Kidney (tissue), 14 donors: ENCODE data around the gene THSD4. TPM values are rescaled to one million over a fixed set of nuclear protein-coding genes. Genes with fewer than 3 reads are reported as not detected.
"Not testable (repeated sequence)": the region's sequence is repeated elsewhere in the genome, so short reads cannot be mapped to it uniquely, and the experiment has no call there.

ENCODE experiments used
- DNase-seq, 5 donors: peaks; one replicate each; pipeline ENCODE4 v3.0.0-alpha.2; 2013 to 2020
- FAIRE-seq: peaks from 2 replicates; lab custom pipeline; 2012; peaks lifted over from hg19 to GRCh38; lab: Jason Lieb, UNC
- H3K27ac ChIP-seq, 2 donors: one replicate each; pipeline ENCODE4 v1.7.0; 2013; ENCODE audit warnings: low read depth in 2 of 2, low read length in 2 of 2, inconsistent platforms in 1 of 2
- H3K27me3 ChIP-seq: one replicate; pipeline ENCODE4 v1.7.1; 2013; ENCODE audit warnings: low read length, inconsistent platforms; ENCODE audit not compliant: control insufficient read depth, insufficient read depth
- H3K36me3 ChIP-seq, 3 donors: one replicate each; pipeline versions ENCODE4 v1.7.0 to v1.7.1; 2013; ENCODE audit warnings: low read length in 3 of 3, control low read depth in 1 of 3, inconsistent platforms in 1 of 3; ENCODE audit not compliant: insufficient read depth in 3 of 3, control insufficient read depth in 2 of 3
- H3K4me1 ChIP-seq, 3 donors: one replicate each; pipeline versions ENCODE4 v1.7.0 to v1.7.1; 2013; ENCODE audit warnings: low read length in 3 of 3, inconsistent platforms in 1 of 3, low read depth in 1 of 3; ENCODE audit not compliant: control insufficient read depth in 2 of 3, insufficient read depth in 2 of 3
- H3K4me3 ChIP-seq, 3 donors: one replicate each; pipeline versions ENCODE4 v1.7.0 to v1.8.1; 2013; ENCODE audit warnings: low read length in 3 of 3, control low read depth in 1 of 3, inconsistent platforms in 1 of 3
- H3K9ac ChIP-seq, 3 donors: one replicate each; pipeline versions ENCODE4 v1.7.0 to v1.7.1; 2013; ENCODE audit warnings: low read length in 3 of 3, control low read depth in 1 of 3, inconsistent platforms in 1 of 3
- H3K9me3 ChIP-seq, 3 donors: one replicate each; pipeline versions ENCODE4 v1.7.0 to v1.7.1; 2013; ENCODE audit warnings: low read length in 3 of 3, control low read depth in 1 of 3, inconsistent platforms in 1 of 3; ENCODE audit not compliant: control insufficient read depth in 2 of 3, insufficient read depth in 1 of 3
- CTCF ChIP-seq: IDR thresholded peaks from 3 replicates; pipeline ENCODE4 v1.5.1; 2012; ENCODE audit warnings: mild to moderate bottlenecking, moderate library complexity, borderline replicate concordance; ENCODE audit not compliant: insufficient read depth; ENCODE audit errors: extremely low read depth
- intact Hi-C: fragments of 100-400 bp; cut with DNase I; formaldehyde crosslinking; loops from one replicate; pipeline ENCODE4 v1.11.1; 2022
- polyA plus RNA-seq: library from polyadenylated mRNA; stranded (reverse); fragments of 350-450 nt; fragmentation: Illumina TruSeq; extraction: RNeasy Lipid Tissue Mini Kit (QIAGEN cat#74804); gene quantifications from one replicate; pipeline ENCODE4 v1.2.3, GENCODE V29; 2014; ENCODE audit warnings: low read depth, low replicate concordance; ENCODE audit not compliant: insufficient read depth
- total RNA-seq: library from RNA; stranded (reverse); fragmentation: NEBNext Ultra II Directional; extraction: Animal tissue kit (Norgen Biotek cat#: 25700); gene quantifications from one replicate; pipeline ENCODE4 v1.2.1, GENCODE V29; 2021
- donor health status: control.
- donor health status: control.
- donor health status: control.
- donor health status: control.
- donor health status: control.
- donor health status: DM: yes; HTN: yes; CAD: no.
- donor health status: Normal renal cell carcinoma (clear cell type).

Gene THSD4
- total and polyA plus RNA-seq, 2 donors from 2014 or later = 9.4 to 36.3 TPM

GRCh38 chr15:71718116-71718910 is 603.0 kb downstream of the THSD4 start:
- no peak for TF ChIP-seq CTCF
- H3K27ac ChIP-seq = no peak overlapping the region
- H3K27me3 ChIP-seq = no peaks in the 10 kb centered on the region
- H3K9me3 ChIP-seq = no peaks in the 10 kb centered on the region
- no peak for DNase-seq
- H3K9ac ChIP-seq = no peak overlapping the region
- intact Hi-C loops = no loop called here
- no peak for FAIRE-seq
- no peaks in the 10 kb centered on the region for H3K4me1 ChIP-seq
- no peak overlapping the region for H3K4me3 ChIP-seq
- no peaks in the 10 kb centered on the region for H3K36me3 ChIP-seq

GRCh38 chr15:71723344-71723743 is 608.1 kb downstream of the THSD4 start:
- no peaks in the 10 kb centered on the region for H3K4me1 ChIP-seq
- H3K4me3 ChIP-seq = no peak overlapping the region
- no peaks in the 10 kb centered on the region for H3K9me3 ChIP-seq
- DNase-seq (no peak), FAIRE-seq (no peak)
- no peaks in the 10 kb centered on the region for H3K36me3 ChIP-seq
- H3K9ac ChIP-seq = no peak overlapping the region
- TF ChIP-seq CTCF = no peak
- H3K27ac ChIP-seq = no peak overlapping the region
- no peaks in the 10 kb centered on the region for H3K27me3 ChIP-seq
- intact Hi-C loops = no loop called here

GRCh38 chr15:71725207-71725955 is 610.1 kb downstream of the THSD4 start:
- H3K27ac ChIP-seq, intact Hi-C loops, H3K9ac ChIP-seq, H3K27me3 ChIP-seq, H3K4me3 ChIP-seq, H3K4me1 ChIP-seq, FAIRE-seq, H3K9me3 ChIP-seq, DNase-seq, H3K36me3 ChIP-seq: not testable (repeated sequence)

- H3K4me1 ChIP-seq = peaks cover 0 to 6% (median 0%) of the 10 kb centered on the region in 3 donors
- DNase-seq (no peak), FAIRE-seq (no peak)
- H3K4me3 ChIP-seq = no peak overlapping the region
- H3K9ac ChIP-seq = no peak overlapping the region
- H3K9me3 ChIP-seq = no peaks in the 10 kb centered on the region
- intact Hi-C loops = no loop called here
- H3K27me3 ChIP-seq = no peaks in the 10 kb centered on the region
- H3K27ac ChIP-seq = no peak overlapping the region
- no peak for TF ChIP-seq CTCF
- H3K36me3 ChIP-seq = no peaks in the 10 kb centered on the region
These were observed 613.6 kb downstream of the THSD4 start for GRCh38 chr15:71728881-71729280.
